Lower lobe of right lung (tissue), 2 donors: ENCODE measurements around the gene ALLC. TPM values are rescaled to one million over a fixed set of nuclear protein-coding genes. Genes with fewer than 3 reads are reported as not detected.

Source experiments
- ATAC-seq, 2 donors: fragments of 200-7000 bp; cut with Tn5 transposase; one replicate each; pipeline ENCODE4 v1.9.1; 2020 to 2022; ENCODE audit warnings: mild to moderate bottlenecking in 2 of 2, moderate library complexity in 2 of 2
- DNase-seq: peaks from one replicate; pipeline ENCODE4 v3.0.0-alpha.2; 2020
- H3K27ac ChIP-seq: fragments of 200-600 bp; one replicate; pipeline ENCODE4 v1.8.0; 2022
- H3K27me3 ChIP-seq: fragments of 200-600 bp; one replicate; pipeline ENCODE4 v1.8.0; 2022; ENCODE audit warnings: low read depth
- H3K36me3 ChIP-seq: fragments of 200-600 bp; one replicate; pipeline ENCODE4 v1.8.0; 2022; ENCODE audit warnings: mild to moderate bottlenecking
- H3K4me1 ChIP-seq: fragments of 200-600 bp; one replicate; pipeline ENCODE4 v1.8.0; 2022
- H3K4me3 ChIP-seq: fragments of 200-600 bp; one replicate; pipeline ENCODE4 v1.8.0; 2022; ENCODE audit warnings: mild to moderate bottlenecking
- H3K9me3 ChIP-seq: fragments of 200-600 bp; one replicate; pipeline ENCODE4 v1.8.0; 2022
- intact Hi-C: fragments of 100-400 bp; cut with DNase I; formaldehyde crosslinking; loops from one replicate; pipeline ENCODE4 v1.11.0; 2022
- total RNA-seq: library from RNA; stranded (reverse); fragmentation: NEBNext Ultra II Directional; extraction: Animal tissue kit (Norgen Biotek cat#: 25700); gene quantifications from one replicate; pipeline ENCODE4 v1.2.1, GENCODE V29; 2021
- TF ChIP-seq, protein P1 (sequence below): fragments of 200-600 bp; IDR thresholded peaks from one replicate; pipeline ENCODE4 v1.8.0; 2022; ENCODE audit warnings: antibody characterized with exemption, mild to moderate bottlenecking
- donor health status: DM: no; HTN: yes; CAD: no; lungs with severe emphysema.

ALLC gene
- total RNA-seq, 1 donor from 2014 or later: not detected

DNA sequence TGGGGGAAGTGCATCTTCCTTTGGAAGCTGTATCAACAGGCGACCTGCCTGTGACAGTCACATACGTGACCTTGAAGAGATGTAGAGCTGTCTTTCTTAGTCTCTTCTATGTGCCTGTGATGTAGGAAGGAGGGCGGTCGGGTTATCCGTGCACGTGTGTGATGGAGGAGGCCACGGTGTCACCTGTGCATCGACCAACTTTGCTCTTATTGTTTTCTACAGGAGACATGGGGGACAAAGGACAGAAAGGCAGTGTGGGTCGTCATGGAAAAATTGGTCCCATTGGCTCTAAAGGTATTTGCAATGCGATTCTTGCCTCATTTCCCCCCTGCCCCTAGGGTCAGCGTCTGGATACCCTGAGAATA is 20.7 kb upstream of the ALLC start:
- Histone ChIP-seq H3K4me1 (no peaks in the 10 kb centered on the region), H3K4me3 (no peak overlapping the region), H3K27ac (no peak overlapping the region), H3K27me3 (no peaks in the 10 kb centered on the region), H3K36me3 (no peaks in the 10 kb centered on the region), H3K9me3 (no peaks in the 10 kb centered on the region)
- ATAC-seq (no peak), DNase-seq (no peak)
- TF ChIP-seq, protein P1, sequence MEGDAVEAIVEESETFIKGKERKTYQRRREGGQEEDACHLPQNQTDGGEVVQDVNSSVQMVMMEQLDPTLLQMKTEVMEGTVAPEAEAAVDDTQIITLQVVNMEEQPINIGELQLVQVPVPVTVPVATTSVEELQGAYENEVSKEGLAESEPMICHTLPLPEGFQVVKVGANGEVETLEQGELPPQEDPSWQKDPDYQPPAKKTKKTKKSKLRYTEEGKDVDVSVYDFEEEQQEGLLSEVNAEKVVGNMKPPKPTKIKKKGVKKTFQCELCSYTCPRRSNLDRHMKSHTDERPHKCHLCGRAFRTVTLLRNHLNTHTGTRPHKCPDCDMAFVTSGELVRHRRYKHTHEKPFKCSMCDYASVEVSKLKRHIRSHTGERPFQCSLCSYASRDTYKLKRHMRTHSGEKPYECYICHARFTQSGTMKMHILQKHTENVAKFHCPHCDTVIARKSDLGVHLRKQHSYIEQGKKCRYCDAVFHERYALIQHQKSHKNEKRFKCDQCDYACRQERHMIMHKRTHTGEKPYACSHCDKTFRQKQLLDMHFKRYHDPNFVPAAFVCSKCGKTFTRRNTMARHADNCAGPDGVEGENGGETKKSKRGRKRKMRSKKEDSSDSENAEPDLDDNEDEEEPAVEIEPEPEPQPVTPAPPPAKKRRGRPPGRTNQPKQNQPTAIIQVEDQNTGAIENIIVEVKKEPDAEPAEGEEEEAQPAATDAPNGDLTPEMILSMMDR: no peak
- intact Hi-C loops: no loop called here

DNA sequence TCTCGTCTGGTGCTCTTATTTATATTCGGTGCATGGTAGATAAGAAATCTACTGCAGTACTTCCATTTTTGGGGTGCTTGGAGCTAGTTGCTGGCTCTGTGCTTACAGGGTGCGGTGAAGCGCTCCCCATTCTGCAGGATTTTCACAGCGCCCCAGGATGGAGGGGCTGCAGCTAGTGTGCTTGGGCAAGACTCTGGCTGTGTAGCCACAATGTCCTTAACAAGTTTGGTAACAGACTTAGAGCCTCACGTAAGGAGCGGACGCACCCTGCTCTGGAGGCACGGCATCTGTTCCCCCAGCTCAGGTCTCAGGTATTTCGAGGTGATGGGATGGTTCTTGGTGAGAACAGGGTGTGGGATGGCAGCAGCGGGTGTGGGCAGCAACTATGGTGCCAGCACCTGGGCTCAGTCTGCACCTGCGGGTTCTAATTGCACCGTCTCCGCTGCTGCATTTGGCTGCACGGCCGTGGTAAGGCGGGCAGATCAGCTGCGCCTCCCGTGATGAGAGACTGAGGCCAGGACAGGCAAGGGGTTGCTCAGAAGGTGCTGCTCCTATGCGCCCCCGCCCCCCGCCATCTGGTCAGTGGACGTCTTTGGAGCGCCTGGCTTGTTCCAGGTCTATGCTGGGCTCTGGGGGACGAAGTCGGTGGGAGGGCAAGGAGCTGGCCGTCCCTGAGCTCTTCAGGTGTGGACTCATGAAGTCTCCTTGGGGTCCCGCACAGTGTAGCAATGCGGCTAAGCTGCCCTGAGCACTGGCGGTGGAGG is 20.1 kb upstream of the ALLC start:
- DNase-seq: no peak
- H3K36me3 ChIP-seq: no peaks in the 10 kb centered on the region
- no peak for ATAC-seq

DNA sequence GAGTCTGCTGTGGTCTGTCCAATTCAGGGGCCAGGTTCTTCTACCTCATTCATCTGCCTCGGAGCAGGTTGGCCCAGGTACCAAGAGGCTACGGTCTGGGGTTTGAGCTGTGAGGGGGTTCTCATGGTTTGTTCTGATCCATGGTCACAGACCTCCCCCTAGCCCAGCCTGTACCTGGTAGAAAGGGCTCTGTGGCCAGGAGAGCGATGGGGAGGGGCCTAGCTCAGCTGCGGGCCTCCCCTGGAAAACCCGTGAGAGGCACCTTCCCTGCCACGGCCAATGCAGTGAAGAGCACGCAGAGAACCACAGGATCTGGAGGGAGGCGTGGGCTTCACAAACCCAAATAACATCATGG is 19.6 kb upstream of the ALLC start:
- intact Hi-C loops: no loop called here
- TF ChIP-seq, protein P1: no peak
- H3K4me3 ChIP-seq: no peak overlapping the region
- no peaks in the 10 kb centered on the region for H3K36me3 ChIP-seq
- H3K9me3 ChIP-seq: no peaks in the 10 kb centered on the region
- H3K27me3 ChIP-seq: no peaks in the 10 kb centered on the region
- H3K27ac ChIP-seq: no peak overlapping the region
- DNase-seq (no peak), ATAC-seq (no peak)
- no peaks in the 10 kb centered on the region for H3K4me1 ChIP-seq

More for the DNA sequence above, 20.1 kb upstream of the ALLC start:
- Histone ChIP-seq H3K4me3 (no peak overlapping the region), H3K9me3 (no peaks in the 10 kb centered on the region), H3K4me1 (no peaks in the 10 kb centered on the region), H3K27ac (no peak overlapping the region), H3K27me3 (no peaks in the 10 kb centered on the region)
- intact Hi-C loops: no loop called here
- TF ChIP-seq, protein P1: no peak

DNA sequence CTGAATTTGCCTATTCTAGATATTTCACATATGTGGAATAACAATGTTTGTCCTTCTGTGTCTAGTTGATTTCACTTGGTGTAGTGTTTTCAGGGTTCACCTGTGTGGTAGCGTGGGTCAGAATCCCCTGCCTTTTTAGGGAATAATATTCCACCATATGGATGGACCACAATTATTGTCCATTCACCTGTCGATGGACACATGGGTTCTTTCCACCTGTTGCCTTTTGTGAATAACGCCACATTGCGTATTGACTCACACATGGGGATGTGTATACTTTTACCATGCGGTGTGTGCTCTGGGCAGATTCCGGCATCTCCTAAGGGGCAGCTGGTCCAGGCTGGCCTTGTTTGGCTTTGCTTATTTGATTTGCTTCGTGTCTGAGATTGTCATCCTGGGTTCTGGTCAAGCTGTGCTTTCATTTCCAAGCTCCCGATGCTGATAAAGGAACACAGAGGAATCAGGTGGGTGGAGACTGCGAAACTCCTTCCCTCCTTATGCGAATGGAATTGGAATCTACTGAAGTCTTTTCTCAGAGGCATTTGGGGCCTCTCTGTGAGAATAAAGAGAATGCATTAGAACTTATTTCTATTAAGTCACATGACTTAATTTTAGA is 18.9 kb upstream of the ALLC start:
- intact Hi-C loops: no loop called here
- TF ChIP-seq, protein P1: no peak
- Histone ChIP-seq H3K27ac (no peak overlapping the region), H3K9me3 (no peaks in the 10 kb centered on the region), H3K4me3 (no peak overlapping the region), H3K36me3 (no peaks in the 10 kb centered on the region), H3K4me1 (no peaks in the 10 kb centered on the region), H3K27me3 (no peaks in the 10 kb centered on the region)
- no peak for DNase-seq
- no peak for ATAC-seq

DNA sequence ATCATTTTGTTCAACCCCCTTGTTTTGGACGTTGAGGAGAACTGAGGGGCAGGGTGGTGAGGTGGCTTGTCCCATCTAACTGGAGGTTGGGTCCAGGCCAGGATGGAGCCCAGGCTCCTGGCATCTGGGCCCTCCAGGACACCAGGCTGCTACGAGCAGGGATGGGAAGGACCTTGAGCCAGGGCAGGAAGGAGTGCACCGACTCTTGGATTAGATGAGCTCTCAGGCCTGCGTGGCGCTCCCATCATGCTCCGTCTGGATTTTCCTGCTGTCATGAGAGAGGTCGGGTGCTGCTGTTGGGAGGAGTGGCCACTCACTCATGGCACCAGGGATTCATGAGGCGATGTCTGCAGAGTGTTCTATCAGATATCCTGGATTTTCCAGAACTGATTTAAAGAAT is 18.3 kb upstream of the ALLC start:
- TF ChIP-seq, protein P1: no peak
- H3K36me3 ChIP-seq: no peaks in the 10 kb centered on the region
- DNase-seq (no peak), ATAC-seq (no peak)
- H3K27me3 ChIP-seq: no peaks in the 10 kb centered on the region
- H3K9me3 ChIP-seq: no peaks in the 10 kb centered on the region
- intact Hi-C loops: no loop called here
- no peak overlapping the region for H3K27ac ChIP-seq
- no peak overlapping the region for H3K4me3 ChIP-seq
- no peaks in the 10 kb centered on the region for H3K4me1 ChIP-seq
